GM18858 (cell line): ENCODE data around the gene MRPL51.
"Not testable (repeated sequence)": the region's sequence is repeated elsewhere in the genome, so short reads cannot be mapped to it uniquely, and the experiment has no call there.

ENCODE experiments used
- ATAC-seq: cut with Tn5 transposase; IDR thresholded peaks from one replicate; pipeline ENCODE4 v1.9.1; 2021; ENCODE audit not compliant: unreplicated experiment

MRPL51 gene

GRCh38 chr12:6492838-6493496 is at the start of gene MRPL51:
MRPL51 (minus strand) TSS chr12:6493262; CDS start chr12:6493136, 126 bp downstream.
- ATAC-seq: no peak

- ATAC-seq: no peak
Measured at GRCh38 chr12:6542209-6543009, 49.3 kb upstream of the MRPL51 start.

- no peak for ATAC-seq
Measured at GRCh38 chr12:6541371-6542165, 48.5 kb upstream of the MRPL51 start.

GRCh38 chr12:6540181-6540877 is 47.3 kb upstream of the MRPL51 start:
- ATAC-seq: no peak

- no peak for ATAC-seq
Measured at GRCh38 chr12:6539707-6540134, 46.7 kb upstream of the MRPL51 start.

- no peak for ATAC-seq
Measured at GRCh38 chr12:6539314-6539682, 46.2 kb upstream of the MRPL51 start.

- ATAC-seq: no peak
Measured at GRCh38 chr12:6538420-6539313, 45.6 kb upstream of the MRPL51 start.

GRCh38 chr12:6537580-6538419 is 44.7 kb upstream of the MRPL51 start:
- not testable (repeated sequence) for ATAC-seq

- no peak for ATAC-seq
Measured at GRCh38 chr12:6536894-6537579, 44.0 kb upstream of the MRPL51 start.

- ATAC-seq: no peak
Measured at GRCh38 chr12:6535960-6536847, 43.1 kb upstream of the MRPL51 start.

- ATAC-seq: no peak
Measured at GRCh38 chr12:6535697-6535946, 42.6 kb upstream of the MRPL51 start.

GRCh38 chr12:6534945-6535696 is 42.1 kb upstream of the MRPL51 start:
- ATAC-seq: no peak

- ATAC-seq: peak; percentile 0
Measured at GRCh38 chr12:6534695-6534944, 41.6 kb upstream of the MRPL51 start.

- peak; percentile 38 for ATAC-seq
Measured at GRCh38 chr12:6533923-6534694, 41.0 kb upstream of the MRPL51 start, which contains the start of gene GAPDH. GAPDH (plus strand) TSS chr12:6534517; CDS start chr12:6534833, 316 bp downstream.

GRCh38 chr12:6533653-6533922 is 40.5 kb upstream of the MRPL51 start:
- ATAC-seq: no peak

GRCh38 chr12:6532927-6533652 is 40.0 kb upstream of the MRPL51 start:
- ATAC-seq: no peak
